GM18951 (cell line): ENCODE data around the gene MARCHF2.
A peak's percentile ranks its signal among the peaks of the same experiment; 100 is the strongest.
"Not testable (repeated sequence)": the region's sequence is repeated elsewhere in the genome, so short reads cannot be mapped to it uniquely, and the experiment has no call there.

ENCODE experiments used
- POLR2A ChIP-seq: IDR thresholded peaks from 4 replicates; pipeline ENCODE4 v1.6.1; 2011; ENCODE audit warnings: mild to moderate bottlenecking; ENCODE audit not compliant: insufficient read length, insufficient read depth; ENCODE audit errors: extremely low read depth
- in situ Hi-C: fragments of 300-500 bp; cut with MboI; formaldehyde crosslinking; loops from one replicate; pipeline ENCODE4 v1.12.0; 2022; ENCODE audit warnings: low sequenced_read_pairs, mixed read lengths, inconsistent platforms; ENCODE audit not compliant: unreplicated experiment

The MARCHF2 gene

GRCh38 chr19:8412783-8413628, at the start of gene MARCHF2:
MARCHF2 (plus strand) TSS chr19:8413305; CDS start chr19:8421841, 8,536 bp downstream.
- in situ Hi-C loops: no loop called here
- peak; percentile 69 for TF ChIP-seq POLR2A

GRCh38 chr19:8363803-8364771, 49.0 kb upstream of the MARCHF2 start, which contains the start of gene ANGPTL4:
ANGPTL4 (plus strand) TSS chr19:8364155; CDS start chr19:8364322, 167 bp downstream.
- in situ Hi-C loops: no loop called here
- no peak for TF ChIP-seq POLR2A

GRCh38 chr19:8366121-8366581, 47.0 kb upstream of the MARCHF2 start:
- TF ChIP-seq POLR2A: no peak
- in situ Hi-C loops: no loop called here

DNA sequence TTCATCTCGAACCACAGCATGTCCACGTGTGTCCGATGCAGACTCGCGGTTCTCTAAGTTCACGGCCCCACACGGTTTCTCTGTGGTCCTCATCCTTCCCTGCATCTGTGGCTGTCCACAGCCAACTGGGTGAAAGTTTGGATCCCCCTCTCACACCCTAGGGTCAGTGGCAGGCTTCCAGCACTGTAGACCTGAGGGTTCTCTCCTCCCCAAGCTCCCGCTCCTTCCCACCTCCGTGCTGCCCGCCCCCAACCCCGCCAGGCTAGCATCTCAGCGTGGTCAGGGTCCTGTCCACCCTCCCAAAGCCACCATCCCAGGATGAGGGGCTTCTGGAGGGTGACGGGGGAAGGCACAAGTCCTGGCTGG, 46.2 kb upstream of the MARCHF2 start:
- TF ChIP-seq POLR2A: no peak
- in situ Hi-C loops: no loop called here

DNA sequence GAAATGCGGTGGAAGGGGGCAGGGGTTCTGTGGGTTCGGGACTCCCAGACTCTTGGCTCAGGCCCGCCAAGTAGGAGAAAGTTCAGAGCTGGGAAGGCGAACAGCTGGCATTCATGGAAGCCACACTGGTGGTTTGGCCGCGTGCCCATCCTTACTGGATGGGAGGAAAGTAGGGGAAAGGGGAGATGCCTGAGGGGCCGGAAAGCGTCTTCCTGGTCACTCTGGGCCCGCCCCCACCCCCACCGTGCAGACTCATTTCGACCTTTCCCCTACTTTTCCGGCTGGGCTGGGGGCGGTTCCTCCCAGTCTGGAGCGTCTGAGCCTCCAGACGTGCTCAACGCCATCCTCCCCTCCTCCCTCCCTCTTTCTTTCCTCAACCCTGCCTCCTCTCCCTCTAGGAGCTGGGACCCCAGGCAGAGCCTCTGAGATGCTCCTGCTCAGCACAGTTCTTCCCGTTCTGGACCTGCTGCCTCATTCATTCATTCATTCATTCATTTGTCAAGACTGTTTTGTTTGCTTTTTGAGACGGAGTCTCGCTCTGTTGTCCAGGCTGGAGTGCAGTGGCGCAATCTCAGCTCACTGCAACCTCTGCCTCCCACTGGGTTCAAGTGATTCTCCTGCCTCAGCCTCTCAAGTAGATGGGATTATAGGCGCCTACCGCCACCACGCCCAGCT, 45.6 kb upstream of the MARCHF2 start:
- TF ChIP-seq POLR2A: no peak
- in situ Hi-C loops: no loop called here

DNA sequence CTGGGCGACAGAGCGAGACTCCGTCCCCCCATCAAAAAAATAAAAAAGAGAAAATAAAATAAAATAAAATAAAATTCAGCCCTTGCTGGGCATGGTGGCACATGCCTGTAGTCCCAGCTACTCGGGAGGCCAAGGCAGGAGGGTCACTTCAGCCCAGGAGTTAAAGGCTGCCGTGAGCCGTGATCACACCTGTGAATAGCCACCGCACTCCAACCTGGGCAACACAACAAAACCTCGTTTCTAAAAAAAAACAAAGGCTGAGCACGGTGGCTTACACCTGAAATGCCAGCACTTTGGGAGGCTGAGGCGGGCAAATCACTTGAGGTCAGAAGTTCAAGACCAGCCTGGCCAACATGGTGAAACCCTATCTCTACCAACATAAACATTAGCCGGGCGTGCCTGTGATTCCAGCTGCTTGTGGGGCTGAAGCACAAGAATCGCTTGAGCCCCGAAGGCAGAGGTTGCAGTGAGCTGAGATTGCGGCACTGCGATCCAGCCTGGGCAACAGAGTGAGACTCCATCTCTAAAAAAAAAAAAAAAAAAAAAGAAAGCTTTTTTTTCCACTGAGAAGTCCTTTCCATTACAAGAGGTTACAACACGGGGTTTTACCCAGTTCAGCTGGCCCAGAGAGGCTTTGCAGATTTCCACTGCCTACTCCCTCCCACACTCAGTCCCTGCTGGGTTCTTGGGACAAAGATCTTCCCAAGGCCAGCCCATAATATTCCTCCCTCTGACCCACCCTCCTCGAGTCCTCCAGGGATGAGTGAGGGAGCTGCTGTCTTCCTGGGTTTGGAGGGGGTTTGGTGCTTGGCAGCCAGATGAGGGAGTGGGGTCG, 42.7 kb upstream of the MARCHF2 start:
- TF ChIP-seq POLR2A: no peak
- in situ Hi-C loops: no loop called here

GRCh38 chr19:8371011-8371804, 41.9 kb upstream of the MARCHF2 start:
- in situ Hi-C loops: no loop called here
- no peak for TF ChIP-seq POLR2A

DNA sequence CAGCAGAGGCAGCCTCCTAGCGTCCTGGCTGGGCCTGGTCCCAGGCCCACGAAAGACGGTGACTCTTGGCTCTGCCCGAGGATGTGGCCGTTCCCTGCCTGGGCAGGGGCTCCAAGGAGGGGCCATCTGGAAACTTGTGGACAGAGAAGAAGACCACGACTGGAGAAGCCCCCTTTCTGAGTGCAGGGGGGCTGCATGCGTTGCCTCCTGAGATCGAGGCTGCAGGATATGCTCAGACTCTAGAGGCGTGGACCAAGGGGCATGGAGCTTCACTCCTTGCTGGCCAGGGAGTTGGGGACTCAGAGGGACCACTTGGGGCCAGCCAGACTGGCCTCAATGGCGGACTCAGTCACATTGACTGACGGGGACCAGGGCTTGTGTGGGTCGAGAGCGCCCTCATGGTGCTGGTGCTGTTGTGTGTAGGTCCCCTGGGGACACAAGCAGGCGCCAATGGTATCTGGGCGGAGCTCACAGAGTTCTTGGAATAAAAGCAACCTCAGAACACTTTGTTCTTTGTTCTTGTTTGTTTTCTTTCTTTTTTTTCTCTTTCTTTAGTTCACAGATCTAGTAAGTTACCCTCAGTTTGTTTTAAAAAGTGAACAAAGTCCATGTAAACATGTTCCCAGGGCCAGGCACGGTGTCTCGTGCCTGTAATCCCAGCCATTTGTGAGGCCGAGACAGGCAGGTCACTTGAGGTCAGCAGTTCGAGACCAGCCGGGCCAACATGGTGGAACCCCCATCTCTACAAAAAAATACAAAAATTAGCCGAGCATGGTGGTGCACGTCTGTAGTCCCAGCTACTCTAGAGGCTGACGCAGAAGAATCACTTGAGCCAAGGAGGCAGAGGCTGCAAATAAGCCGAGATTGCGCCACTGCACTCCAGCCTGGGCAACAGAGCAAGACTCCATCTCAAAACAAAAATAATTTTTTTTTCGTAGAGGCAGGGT, 39.0 kb upstream of the MARCHF2 start:
- in situ Hi-C loops: no loop called here
- no peak for TF ChIP-seq POLR2A

- in situ Hi-C loops: not testable (repeated sequence)
These were observed 37.3 kb upstream of the MARCHF2 start for GRCh38 chr19:8375766-8376165.

DNA sequence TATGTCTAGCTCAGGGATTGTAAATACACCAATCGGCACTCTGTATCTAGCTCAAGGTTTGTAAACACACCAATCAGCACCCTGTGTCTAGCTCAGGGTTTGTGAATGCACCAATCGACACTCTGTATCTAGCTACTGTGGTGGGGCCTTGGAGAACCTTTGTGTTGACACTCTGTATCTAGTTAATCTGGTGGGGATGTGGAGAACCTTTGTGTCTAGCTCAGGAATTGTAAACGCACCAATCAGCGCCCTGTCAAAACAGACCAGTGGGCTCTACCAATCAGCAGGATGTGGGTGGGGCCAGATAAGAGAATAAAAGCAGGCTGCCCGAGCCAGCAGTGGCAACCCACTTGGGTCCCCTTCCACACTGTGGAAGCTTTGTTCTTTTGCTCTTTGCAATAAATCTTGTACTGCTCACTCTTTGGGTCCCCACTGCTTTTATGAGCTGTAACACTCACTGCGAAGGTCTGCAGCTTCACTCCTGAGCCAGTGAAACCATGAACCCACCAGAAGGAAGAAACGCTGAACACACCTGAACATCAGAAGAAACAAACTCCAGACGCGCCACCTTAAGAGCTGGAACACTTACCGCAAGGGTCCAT, 36.6 kb upstream of the MARCHF2 start:
- in situ Hi-C loops: not testable (repeated sequence)

DNA sequence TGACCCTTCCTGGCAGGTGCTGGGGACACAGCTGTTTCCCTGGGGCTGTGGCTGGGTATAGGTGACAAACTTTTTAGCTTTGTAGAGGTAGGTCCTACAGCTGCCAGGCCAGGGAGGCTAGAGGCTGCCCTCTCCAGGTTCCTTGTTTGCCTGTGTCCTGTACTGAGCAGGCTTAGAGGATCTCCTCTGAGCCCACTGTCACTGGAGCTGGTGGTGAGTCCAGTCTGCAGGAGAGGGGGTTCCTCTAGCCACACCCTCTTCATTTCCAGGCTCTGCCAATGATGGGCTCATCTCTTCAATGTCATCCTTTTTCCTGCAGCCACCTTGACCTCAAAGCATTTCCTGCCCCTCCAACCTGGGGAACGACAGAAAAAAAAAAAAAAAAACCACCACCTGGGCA, 35.5 kb upstream of the MARCHF2 start:
- no peak for TF ChIP-seq POLR2A
- in situ Hi-C loops: no loop called here

DNA sequence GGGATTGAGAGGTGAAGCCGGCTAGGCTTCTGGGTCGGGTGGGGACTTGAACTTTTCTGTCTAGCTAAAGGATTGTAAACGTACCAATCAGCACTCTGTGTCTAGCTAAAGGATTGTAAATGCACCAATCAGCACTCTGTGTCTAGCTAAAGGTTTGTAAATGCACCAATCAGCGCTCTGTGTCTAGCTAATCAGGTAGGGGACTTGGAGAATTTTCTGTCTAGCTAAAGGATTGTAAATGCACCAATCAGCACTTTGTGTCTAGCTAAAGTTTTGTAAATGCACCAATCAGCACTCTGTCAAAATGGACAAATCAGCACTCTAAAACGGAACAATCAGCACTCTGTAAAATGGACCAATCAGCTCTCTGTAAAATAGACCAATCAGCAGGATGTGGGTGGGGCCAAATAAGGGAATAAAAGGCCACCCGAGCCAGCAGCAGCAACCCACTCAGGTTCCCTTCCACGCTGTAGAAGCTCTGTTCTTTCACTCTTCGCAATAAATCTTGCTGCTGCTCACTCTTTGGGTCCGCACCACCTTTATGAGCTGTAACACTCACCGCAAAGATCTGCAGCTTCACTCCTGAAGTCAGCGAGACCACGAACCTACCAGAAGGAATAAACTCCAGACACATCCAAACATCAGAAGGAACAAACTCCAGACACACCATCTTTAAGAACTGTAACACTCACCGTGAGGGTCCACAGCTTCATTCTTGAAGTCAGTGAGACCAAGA, 33.8 kb upstream of the MARCHF2 start:
- in situ Hi-C loops: not testable (repeated sequence)

GRCh38 chr19:8384569-8384968, 28.5 kb upstream of the MARCHF2 start:
- in situ Hi-C loops: not testable (repeated sequence)

- in situ Hi-C loops: not testable (repeated sequence)
These were observed 28.0 kb upstream of the MARCHF2 start for GRCh38 chr19:8385103-8385502.

DNA sequence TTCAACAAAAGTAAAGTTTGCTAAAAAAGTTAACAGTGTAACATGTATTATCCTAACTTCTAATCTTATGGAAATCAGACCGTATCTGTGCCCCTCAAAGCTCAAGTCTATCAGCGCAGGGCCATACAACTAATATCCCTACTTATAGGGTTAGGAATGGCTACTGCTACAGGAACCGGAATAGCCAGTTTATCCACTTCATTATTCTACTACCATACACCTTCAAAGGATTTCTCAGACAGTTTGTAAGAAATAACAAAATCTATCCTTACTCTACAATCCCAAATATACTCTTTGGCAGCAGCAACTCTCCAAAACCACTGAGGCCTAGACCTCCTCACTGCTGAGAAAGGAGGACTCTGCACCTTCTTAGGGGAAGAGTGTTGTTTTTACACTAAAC, 27.5 kb upstream of the MARCHF2 start:
- in situ Hi-C loops: not testable (repeated sequence)

DNA sequence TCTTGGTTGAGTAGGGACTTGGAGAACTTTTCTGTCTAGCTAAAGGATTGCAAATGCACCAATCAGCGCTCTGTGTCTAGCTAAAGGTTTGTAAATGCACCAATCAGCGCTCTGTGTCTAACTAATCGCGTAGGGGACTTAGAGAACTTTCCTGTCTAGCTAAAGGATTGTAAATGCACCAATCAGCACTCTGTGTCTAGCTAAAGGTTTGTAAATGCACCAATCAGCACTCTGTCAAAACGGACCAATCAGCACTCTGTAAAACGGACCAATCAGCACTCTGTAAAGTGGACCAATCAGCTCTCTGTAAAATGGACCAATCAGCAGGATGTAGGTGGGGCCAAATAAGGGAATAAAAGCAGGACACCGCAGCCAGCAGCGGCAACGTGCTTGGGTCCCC, 26.7 kb upstream of the MARCHF2 start:
- in situ Hi-C loops: not testable (repeated sequence)
